GM21723 (cell line): ENCODE data around the gene KDM2B.
A peak's percentile ranks its signal among the peaks of the same experiment; 100 is the strongest.

Source experiments
- ATAC-seq: cut with Tn5 transposase; IDR thresholded peaks from one replicate; pipeline ENCODE4 v1.9.1; 2021; ENCODE audit warnings: mild to moderate bottlenecking, moderate library complexity; ENCODE audit not compliant: unreplicated experiment

The KDM2B gene

DNA sequence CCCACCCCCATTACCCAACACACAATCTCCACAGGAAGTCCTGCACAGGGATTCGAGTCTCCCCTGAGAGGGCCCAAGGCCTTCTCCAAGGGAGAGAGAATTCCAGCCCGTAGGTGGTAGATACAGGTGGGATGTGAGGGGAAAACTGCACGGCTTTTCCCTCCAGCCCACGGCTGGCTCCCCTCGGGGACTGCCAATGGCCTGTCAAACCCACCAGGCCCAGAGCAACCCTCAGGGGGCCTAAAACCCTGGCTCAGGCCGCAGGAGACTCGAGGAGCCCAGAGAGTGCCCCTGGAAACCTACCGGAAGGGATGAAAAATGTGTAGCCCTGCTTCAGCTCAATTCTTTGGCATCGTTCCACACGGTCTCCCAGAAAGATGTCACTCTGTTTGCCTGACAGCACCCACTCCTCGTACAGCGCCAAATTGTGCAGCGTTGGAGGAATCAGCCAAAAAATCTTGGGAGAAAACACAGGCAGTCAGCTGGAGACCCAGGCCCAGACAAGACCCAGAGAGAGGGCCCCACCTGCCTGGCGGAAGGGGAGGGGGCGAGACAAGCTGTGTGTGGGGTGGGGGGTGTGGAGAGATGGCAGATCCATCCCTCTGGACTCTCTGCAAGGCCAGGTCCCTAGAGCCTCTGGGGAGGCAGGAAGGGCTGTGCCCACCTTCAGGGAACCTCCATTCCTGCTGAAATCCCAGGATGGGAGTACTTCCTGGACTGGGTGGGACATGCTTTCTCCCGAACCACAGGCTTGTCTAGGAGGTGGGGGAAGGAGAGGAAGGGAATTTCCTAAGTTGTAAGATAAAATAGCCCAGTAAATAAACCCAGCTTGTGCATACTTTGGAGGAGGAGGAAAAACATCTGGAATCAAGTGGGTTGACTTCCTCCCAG, 48.1 kb downstream of the KDM2B start:
- ATAC-seq = no peak

DNA sequence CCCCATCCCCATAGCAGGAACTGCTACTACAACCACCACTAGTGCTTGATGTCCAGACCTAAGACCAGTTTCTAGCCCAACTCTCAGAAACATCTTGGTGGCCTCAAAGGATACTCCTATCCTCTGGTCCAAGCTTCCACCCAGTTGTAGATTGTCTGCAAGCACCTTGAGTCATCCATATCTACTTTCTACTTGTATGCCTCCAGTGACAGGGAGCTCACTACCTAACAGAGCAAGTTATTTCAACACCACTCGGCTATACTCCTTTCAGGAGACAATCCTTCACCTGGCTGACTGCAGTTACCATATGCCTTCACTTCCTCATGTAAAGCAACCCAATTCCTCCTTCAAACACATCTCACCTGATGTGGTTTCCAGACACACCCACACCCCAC, 49.5 kb downstream of the KDM2B start:
- ATAC-seq = no peak

DNA sequence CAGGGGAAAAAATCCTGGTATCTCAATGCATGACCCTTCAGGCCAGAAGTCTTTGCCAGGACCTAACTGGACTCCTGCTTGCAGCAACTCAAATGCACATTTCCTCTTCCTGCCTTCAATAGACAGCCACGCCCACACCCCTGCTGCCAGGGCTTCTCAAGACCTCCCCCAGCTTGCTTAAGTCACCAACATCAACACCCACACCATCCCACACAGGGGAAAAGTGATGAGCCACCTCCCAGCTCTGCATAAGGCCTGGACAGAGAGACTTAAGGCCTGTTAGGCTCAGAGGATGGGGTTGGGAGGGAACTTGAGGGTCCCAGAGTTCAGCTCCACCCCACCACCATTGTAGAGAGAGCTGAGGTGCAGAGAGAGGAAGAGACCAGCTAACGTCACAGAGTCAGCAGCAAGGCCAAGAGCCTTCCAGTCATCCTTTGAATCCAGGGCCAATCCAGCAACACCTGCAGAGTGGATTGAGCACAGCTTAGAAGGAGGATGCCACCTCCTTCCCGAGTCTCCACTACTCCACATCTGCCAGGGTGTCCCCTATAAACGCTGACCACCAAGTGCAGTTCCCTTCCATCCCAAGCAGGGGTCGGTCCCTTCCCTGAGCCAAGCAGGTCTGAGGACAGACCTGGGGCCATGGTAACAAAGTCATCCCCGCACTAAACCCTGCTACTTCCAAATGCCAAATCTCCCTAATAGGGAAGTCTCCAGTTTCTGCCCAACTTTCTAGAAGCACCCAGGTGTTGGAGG, 50.0 kb downstream of the KDM2B start:
- no peak for ATAC-seq

DNA sequence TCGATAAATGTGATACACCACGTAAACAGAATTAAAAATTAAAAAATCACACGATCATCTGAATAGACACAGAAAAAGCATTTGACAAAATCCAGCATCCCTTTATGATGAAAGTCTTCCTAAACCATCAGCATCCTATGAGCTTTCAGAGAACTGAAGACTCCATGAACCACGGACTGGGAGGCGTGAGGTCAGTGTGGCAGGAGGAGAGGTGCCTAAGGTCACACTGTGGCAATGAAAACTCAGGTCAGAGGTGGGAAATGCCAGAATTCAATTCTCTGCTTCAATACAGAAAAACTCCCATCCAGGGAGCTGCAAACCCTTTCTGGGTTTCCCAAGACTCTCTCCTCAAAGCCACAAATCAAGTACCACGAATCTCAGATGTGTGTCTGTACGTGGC, 51.6 kb downstream of the KDM2B start:
- no peak for ATAC-seq

DNA sequence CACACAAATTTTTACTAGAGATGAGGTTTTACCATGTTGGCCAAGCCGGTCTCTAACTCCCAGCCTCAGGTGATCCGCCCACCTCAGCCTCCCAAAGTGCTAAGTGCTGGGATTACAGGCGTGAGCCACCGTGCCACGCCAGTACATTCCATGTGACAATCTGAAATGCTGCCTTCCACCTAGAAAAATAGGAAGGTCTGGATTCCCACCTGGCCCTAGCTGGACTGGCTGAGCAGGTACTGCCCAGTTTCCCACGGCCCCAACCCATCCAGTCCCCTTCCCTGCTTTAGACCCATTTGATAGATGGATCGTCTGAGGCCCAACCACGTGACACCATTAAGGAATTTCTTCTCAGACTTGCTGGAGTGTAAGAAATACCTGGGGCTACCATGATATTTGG, 55.4 kb downstream of the KDM2B start:
- ATAC-seq = no peak

DNA sequence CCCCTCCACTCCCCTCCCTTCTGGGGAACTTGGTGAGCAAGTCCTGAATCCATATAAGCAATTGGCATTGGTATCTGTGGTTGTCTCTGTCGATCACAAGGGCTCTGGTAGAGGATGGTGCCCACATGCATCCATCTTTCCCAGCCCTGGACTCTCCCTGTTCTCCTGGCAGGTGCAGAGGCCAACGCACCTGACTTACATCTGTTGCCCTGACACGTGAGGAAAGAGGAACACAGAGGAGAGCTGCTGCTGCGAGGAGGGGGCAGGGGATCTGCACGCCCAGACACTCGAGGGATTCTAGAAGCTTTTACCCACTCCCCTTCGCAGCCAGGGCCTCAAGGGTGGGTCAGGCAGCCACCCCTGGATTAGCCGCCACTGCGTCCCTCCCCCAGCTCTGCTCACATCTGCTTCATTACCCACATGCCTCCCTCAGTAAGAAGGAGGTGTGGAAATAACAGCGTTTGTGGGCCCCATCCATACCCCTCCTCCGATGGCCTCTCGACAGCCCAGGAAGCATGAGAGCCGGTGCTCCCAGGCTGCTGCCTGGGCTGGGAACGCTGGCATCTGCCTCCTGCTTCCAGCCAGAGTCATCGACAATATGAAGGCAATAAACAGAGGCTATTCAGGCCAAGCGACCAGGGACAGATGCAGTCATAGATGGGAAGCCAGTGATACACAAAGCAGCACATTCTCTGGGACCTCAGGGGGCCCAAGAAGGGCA, 56.5 kb downstream of the KDM2B start:
- no peak for ATAC-seq

DNA sequence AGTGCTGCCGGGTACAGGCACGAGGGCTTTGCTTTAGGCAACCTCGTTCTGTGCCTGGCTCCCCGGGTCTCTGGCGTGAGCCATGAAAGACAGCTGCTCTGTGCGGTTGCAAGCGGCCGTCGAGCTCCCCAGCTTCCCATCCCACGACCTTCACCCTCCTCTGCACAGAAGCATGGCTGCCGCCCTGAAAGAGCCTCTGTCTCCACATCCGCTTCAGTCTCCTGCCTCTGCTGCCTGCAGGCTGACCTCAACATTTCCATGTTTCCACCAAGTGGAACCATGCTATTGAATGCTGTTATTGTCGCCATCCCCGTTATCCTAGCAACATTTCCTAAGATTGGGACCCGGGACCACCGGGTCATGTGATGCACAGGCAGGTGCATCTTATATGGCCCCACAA, 57.1 kb downstream of the KDM2B start:
- peak; percentile 42 for ATAC-seq

DNA sequence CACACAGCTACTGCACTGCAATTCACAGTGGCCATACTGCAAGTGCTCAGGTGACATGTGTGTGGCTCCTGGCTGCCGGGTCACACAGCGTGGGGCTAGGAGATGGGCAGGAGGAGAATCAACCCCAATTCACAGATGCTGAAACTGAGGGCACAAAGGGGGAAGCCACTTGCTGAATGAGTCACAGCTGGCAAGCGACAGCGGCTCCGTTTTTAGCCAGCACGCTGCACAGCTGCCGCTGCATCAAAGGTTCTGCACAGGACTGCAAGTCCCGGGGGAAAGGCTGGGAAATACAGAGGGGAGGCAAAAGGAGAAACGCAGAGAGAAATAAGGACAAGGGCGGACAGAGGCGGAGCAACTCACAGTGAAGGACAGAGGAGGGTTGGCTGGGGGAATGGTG, 57.9 kb downstream of the KDM2B start:
- ATAC-seq = peak; percentile 49

DNA sequence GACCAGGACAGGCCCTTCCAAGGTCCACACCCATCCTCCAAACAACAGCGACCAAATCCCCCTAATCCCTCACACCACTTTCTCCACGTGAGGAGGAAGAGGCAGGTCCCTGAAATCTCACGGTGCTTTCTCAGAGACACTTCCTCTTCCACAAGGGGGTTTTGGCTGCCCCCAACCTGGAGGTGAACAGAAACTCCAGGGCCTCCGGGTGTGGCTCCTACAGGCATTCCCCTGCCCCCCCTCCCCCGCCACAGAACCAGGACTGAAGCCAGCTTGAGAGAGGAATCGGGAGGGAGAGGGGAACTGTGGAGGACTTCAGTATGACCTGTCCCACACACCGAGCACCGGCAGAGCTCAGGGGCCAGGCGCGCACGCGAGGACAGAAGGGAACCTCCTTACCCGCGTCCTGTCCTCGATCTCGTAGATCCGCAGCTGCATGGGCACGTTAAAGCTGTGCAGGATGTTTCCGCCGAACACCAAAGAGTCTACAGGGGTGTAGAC, 60.2 kb downstream of the KDM2B start:
- no peak for ATAC-seq

DNA sequence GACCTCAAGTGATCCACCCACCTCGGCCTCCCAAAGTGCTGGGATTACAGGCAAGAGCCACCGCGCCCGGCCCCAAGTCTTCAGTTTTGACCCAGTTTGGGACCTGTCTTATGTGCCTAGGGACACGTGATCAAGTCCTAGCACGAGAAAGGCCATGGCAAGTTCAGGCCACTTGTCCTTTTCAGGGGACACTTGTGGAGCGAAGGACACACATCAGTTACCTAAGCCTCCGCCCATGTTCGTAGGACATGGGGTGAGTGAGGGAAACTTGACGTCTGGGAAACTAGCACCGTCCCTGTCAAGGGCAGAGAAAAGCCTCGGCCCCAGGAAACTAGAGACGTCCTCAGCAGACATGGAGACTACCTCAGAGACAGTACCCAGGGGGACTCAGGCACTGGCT, 60.7 kb downstream of the KDM2B start:
- ATAC-seq = no peak

DNA sequence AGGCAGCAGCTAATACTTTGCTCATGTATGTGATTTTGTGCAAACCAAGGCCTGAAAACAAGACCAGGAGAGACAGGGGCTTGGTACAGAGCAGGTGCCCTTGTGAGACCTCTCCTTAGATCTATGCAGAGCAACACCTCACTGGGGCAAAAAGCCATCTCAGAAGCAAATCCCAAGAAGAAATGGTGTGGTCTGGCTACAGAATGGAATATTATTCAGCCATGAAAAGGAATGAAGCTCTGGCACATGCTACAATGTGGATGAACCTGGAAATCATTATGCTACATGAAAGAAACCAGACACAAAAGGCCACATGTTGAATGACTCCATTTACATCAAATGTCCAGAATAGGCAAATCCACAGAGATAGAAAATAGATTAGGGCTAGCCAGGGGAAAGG, 61.6 kb downstream of the KDM2B start:
- no peak for ATAC-seq

DNA sequence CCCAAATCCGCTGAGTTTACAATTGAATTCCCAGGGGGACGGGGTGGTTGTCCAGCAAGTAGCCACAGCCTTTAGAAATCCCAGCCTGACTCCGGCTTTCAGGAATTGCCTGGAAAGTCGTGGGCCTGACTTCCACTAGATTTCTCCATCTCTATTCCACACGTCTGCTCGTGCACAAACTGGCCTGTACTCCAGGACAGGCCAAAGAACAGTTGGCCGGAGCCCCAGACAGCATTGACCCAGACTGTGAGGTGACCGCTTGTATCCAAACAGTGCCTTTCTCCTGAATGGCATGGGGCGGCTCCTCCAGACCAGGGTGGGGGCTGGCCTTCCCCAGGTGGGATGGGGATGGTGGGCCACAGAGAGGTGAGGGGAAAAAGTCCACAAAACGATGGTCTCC, 62.2 kb downstream of the KDM2B start:
- no peak for ATAC-seq

DNA sequence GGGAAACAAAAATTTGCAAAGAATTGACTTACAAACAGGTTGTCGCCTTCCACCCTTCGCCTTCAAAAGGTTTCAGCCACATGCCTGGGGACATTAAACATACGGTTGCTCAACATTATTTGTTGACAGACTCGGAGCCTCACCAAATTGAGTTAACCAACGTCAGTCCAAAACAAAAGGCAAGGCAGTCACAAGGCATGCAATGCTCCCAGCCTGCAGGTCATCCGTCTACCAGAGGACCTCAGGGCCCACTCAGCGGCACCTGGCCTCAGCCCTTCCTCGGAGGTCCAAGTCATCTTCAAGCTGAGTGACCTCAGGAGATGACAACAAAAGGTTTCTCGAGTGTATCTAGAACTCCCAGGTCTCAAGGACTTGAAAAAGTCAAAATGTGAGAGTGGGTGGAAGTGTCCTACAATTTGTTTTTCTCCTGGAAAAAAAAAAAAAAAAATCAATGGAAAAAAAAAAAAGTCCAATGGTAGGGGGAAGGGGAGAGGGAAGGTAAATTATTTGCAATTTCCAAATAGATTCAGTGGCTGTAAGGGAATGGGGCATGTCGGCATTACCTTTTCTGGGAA, 64.3 kb downstream of the KDM2B start:
- ATAC-seq = no peak

DNA sequence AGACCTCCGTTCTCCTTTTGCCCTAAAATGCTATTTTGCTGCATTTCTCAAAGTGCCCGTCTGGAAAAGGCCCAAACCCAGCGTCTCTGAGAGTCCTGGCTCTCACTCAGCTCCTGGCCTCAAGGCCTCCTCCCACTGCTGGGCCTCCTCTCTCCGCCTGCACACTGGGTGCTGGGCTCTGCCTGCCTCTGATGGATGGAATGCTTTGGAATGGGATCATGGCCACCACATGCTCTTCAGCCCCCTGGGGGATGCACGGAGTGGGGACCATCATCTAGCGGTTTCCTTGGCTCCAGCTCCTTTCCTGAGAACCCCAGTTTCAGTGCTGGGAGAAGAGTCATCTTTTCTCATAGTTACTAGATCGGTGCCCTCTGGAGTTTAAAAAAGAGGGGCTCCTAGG, 65.2 kb downstream of the KDM2B start:
- no peak for ATAC-seq

DNA sequence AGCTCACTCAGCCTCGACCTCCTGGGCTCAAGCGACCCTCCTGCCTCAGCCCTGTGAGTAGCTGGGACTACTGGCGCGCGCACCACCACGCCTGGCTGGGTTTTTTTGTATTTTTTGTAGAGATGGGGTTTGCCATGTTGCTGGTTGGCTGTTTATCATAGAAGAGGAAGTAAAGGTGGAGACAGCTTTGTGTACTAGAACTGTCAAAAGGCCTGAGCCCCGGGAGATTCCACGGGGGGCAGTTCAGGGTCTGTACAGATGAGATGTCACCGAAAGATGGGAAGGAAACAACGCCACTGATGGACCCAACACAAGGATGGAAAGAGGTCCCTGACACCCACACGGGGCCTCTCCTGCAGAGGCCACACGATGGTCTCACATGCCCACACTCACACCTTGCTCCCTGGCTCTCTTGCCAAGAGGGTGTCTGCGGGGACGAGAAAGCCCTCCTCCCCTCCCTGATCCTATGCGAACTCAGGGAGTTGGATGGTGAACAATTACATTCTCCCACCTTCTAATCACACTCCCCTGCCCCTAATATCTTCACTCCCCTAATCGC, 66.6 kb downstream of the KDM2B start:
- ATAC-seq = peak; percentile 55

DNA sequence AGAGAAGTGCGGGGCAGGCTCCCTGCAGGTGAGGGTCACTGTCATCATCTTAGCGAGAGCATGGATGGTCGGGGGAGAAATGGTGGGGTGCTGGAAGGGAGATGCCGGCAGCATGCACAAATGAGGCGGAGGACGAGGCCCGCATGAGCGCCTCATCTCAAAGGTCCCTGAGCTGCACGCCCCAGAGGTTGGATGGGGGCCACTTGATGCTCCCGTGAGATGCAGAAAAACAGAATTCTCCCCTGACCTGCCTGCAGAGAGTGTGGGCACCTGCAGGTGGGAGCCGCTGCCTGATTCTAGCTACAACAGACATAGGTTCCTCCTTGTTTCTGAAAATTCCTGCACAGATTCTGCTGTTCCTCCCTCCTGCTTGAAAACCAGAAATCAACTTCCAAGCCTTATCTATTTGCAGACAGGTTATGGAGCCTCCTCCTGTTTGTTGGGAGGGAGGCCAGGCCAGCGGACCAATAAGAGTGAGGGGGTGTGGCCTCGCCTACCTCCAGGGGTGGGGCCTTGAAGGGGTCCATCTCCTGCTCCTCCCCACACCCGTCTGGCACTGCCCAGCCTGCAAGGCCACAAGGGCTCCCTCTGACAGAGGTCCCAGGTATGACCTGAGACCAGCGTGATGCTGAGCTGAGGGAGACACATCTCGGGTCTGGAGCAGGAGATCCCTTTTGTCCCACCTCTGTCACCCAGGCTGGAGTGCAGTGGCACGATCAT, 67.2 kb downstream of the KDM2B start:
- ATAC-seq = peak; percentile 80

DNA sequence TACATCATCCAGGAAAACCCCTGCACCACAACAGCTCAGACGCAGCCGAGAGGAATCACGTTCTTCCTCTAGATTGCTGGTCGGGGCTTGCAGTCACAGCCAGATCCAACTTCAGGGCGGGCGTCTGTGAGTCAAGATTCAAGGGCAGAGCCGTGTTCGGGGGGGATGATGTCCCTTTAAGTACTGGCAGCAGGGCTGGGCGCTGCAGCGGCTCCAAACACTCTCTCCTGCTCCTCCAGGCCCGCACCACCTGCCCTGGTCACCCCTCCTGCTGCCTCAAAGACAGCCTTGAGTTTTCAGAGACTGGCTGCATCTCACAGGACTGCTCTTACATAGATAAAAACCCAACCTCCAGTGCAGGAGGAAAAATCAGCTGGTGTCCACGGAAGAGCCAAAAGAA, 68.3 kb downstream of the KDM2B start:
- no peak for ATAC-seq

DNA sequence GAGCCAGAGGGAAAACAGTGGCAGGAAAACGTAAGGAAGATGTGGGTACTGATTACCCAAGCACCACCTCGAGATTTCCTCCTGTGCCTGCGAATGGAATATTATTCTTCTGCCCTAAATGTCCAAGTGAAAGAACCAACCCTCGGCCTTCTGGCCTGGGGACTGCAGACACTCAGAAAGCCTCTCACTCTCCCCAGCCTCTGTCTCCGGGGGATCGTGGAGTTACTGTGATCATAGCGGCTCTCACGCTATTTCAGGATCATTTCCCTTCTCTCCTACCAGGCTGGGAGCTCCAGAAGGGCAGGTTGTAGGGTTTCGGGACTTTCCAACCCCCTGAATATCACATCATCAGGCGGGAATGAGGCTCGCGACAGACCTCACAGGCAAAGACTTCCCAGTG, 68.9 kb downstream of the KDM2B start:
- no peak for ATAC-seq

DNA sequence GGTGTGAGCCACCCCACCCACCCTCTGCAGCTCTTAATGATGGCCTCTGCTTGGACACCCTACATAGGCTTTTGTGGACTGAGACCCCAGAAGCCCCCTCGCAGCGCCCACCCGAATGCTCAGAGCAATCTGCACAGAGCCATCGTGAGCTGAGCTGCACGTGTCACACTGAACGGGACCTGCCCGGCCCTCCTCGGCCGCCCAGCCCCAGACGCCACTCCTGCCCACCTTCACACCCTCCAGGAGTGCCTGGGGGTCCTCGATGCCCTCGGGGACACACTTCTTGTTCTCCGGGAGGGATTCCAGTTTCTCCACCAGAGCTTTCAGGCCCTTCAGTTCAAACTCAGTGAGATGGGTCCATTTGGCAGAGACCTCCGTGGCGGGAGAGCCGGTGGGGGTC, 71.5 kb downstream of the KDM2B start:
- no peak for ATAC-seq

DNA sequence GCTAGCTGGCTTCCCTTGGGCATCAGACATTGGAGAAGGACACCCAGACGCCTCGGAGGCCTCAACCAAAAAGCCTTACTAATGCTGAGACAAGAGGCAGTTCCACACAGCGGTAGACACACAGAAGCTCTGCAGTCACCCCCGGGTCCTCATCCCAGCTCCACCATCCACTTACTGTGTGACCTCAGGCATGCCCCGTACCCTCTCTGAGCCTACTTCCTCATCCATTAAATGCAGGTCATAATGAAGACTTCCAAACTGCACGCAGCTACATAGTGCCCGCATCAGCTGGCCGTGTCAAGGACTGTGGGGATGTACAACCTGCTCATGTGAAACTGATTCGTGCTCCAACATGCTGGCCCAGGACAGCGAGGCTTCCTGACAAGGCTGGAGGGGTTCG, 72.3 kb downstream of the KDM2B start:
- ATAC-seq = no peak
